Embryonic facial prominence (tissue), 1 donor: Measurements from ENCODE around the gene PDAP1.
"Not testable (repeated sequence)": the region's sequence is repeated elsewhere in the genome, so short reads cannot be mapped to it uniquely, and the experiment has no call there.

ENCODE experiments used
- DNase-seq: peaks from one replicate; pipeline ENCODE4 v3.0.0-alpha.2; 2016; ENCODE audit errors: extremely low spot score

Gene PDAP1

GRCh38 chr7:99396418-99397296, 11.7 kb downstream of the PDAP1 start:
- DNase-seq: no peak

GRCh38 chr7:99395616-99396327, 12.6 kb downstream of the PDAP1 start:
- DNase-seq: no peak

- no peak for DNase-seq
These were observed 14.3 kb downstream of the PDAP1 start for GRCh38 chr7:99394188-99394502.

- DNase-seq: no peak
These were observed 14.8 kb downstream of the PDAP1 start for GRCh38 chr7:99393355-99394187.

- DNase-seq: no peak
These were observed 15.6 kb downstream of the PDAP1 start for GRCh38 chr7:99392659-99393354.

- no peak for DNase-seq
These were observed 16.4 kb downstream of the PDAP1 start for GRCh38 chr7:99392046-99392445.

- DNase-seq: no peak
These were observed 17.3 kb downstream of the PDAP1 start for GRCh38 chr7:99390941-99391602.

- DNase-seq: no peak
These were observed 18.6 kb downstream of the PDAP1 start for GRCh38 chr7:99389772-99390171.

- DNase-seq: no peak
These were observed 20.5 kb downstream of the PDAP1 start for GRCh38 chr7:99387912-99388311.

- not testable (repeated sequence) for DNase-seq
These were observed 21.2 kb downstream of the PDAP1 start for GRCh38 chr7:99387239-99387635.

GRCh38 chr7:99386584-99387238, 21.7 kb downstream of the PDAP1 start:
- DNase-seq: no peak

- DNase-seq: no peak
These were observed 22.8 kb downstream of the PDAP1 start for GRCh38 chr7:99385564-99385963.

- DNase-seq: no peak
These were observed 23.9 kb downstream of the PDAP1 start for GRCh38 chr7:99384523-99384922.

GRCh38 chr7:99383791-99384370, 24.5 kb downstream of the PDAP1 start:
- no peak for DNase-seq

- no peak for DNase-seq
These were observed 25.2 kb downstream of the PDAP1 start for GRCh38 chr7:99383203-99383602.

- DNase-seq: no peak
These were observed 26.7 kb downstream of the PDAP1 start for GRCh38 chr7:99381664-99382075.

- no peak for DNase-seq
These were observed 27.4 kb downstream of the PDAP1 start for GRCh38 chr7:99380823-99381663.

- no peak for DNase-seq
These were observed 28.2 kb downstream of the PDAP1 start for GRCh38 chr7:99380032-99380822.

- DNase-seq: not testable (repeated sequence)
These were observed 28.7 kb downstream of the PDAP1 start for GRCh38 chr7:99379693-99380031.
